ENCODE data around the gene DTNBP1.

GRCh38 chr6:15622045-15622740 is 40.6 kb downstream of the DTNBP1 start:
- TF ChIP-seq ZBTB21 (tag by site-specific recombination; IDR thresholded peaks at IDR 0.05) (no peak), ZNF324 (tag by site-specific recombination; IDR thresholded peaks at IDR 0.05) (no peak), ZNF776 (tag by site-specific recombination; IDR thresholded peaks at IDR 0.05; ENCODE audit: borderline replicate concordance) (no peak), ZNF701 (tag by site-specific recombination; IDR thresholded peaks at IDR 0.05) (no peak), ATF2 (tag by site-specific recombination; IDR thresholded peaks at IDR 0.05; ENCODE audit: low read depth) (no peak), REST (tag by site-specific recombination; IDR thresholded peaks at IDR 0.05) (no peak)
- TF ChIP-seq, protein P1, sequence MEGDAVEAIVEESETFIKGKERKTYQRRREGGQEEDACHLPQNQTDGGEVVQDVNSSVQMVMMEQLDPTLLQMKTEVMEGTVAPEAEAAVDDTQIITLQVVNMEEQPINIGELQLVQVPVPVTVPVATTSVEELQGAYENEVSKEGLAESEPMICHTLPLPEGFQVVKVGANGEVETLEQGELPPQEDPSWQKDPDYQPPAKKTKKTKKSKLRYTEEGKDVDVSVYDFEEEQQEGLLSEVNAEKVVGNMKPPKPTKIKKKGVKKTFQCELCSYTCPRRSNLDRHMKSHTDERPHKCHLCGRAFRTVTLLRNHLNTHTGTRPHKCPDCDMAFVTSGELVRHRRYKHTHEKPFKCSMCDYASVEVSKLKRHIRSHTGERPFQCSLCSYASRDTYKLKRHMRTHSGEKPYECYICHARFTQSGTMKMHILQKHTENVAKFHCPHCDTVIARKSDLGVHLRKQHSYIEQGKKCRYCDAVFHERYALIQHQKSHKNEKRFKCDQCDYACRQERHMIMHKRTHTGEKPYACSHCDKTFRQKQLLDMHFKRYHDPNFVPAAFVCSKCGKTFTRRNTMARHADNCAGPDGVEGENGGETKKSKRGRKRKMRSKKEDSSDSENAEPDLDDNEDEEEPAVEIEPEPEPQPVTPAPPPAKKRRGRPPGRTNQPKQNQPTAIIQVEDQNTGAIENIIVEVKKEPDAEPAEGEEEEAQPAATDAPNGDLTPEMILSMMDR (tag by site-specific recombination; IDR thresholded peaks at IDR 0.05), result no peak
- TF ChIP-seq, protein P2, sequence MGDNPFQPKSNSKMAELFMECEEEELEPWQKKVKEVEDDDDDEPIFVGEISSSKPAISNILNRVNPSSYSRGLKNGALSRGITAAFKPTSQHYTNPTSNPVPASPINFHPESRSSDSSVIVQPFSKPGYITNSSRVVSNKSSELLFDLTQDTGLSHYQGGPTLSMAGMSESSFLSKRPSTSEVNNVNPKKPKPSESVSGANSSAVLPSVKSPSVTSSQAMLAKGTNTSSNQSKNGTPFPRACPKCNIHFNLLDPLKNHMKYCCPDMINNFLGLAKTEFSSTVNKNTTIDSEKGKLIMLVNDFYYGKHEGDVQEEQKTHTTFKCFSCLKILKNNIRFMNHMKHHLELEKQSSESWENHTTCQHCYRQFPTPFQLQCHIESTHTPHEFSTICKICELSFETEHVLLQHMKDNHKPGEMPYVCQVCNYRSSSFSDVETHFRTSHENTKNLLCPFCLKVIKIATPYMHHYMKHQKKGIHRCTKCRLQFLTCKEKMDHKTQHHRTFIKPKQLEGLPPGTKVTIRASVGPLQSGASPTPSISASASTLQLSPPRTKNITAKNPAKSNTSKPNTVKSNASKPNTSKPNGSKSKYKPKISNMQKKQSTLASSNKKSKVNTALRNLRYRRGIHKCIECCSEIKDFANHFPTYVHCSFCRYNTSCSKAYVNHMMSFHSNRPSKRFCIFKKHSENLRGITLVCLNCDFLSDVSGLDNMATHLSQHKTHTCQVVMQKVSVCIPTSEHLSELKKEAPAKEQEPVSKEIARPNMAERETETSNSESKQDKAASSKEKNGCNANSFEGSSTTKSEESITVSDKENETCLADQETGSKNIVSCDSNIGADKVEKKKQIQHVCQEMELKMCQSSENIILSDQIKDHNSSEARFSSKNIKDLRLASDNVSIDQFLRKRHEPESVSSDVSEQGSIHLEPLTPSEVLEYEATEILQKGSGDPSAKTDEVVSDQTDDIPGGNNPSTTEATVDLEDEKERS (tag by site-specific recombination; IDR thresholded peaks at IDR 0.05), result no peak

All from HEK293 (cell line).